Fibroblast of lung (primary cell): ENCODE measurements around the gene REC114. TPM values are rescaled to one million over a fixed set of nuclear protein-coding genes. Genes with fewer than 3 reads are reported as not detected.
A peak's percentile ranks its signal among the peaks of the same experiment; 100 is the strongest.

Experiments
- DNase-seq, 2 donors: peaks; one replicate each; pipeline versions ENCODE4 v3.0.0 to v3.0.0-alpha.2; 2010; ENCODE audit warnings: low read depth in 2 of 2
- H2AFZ ChIP-seq: 2 replicates; pipeline ENCODE4 v1.5.1; 2012; ENCODE audit warnings: low read length, control low read depth, inconsistent platforms
- H3K27ac ChIP-seq: 2 replicates; pipeline ENCODE4 v1.5.1; 2011; ENCODE audit warnings: low read length, control low read depth; ENCODE audit not compliant: insufficient read depth
- H3K27me3 ChIP-seq: 2 replicates; pipeline ENCODE4 v1.5.1; 2011; ENCODE audit warnings: mild to moderate bottlenecking, low read length; ENCODE audit not compliant: control insufficient read depth, insufficient read depth
- H3K36me3 ChIP-seq: 2 replicates; pipeline ENCODE4 v1.5.1; 2011; ENCODE audit warnings: low read length; ENCODE audit not compliant: control insufficient read depth, insufficient read depth
- H3K4me1 ChIP-seq: 2 replicates; pipeline ENCODE4 v1.5.1; 2011; ENCODE audit warnings: low read length; ENCODE audit not compliant: control insufficient read depth, insufficient read depth; ENCODE audit errors: extremely low read depth
- H3K4me2 ChIP-seq: 2 replicates; pipeline ENCODE4 v1.5.1; 2011; ENCODE audit warnings: low read length, control low read depth; ENCODE audit not compliant: insufficient read depth; ENCODE audit errors: extremely low read depth
- H3K4me3 ChIP-seq, 4 experiments: fragments of 200-600 bp in 1 of 4; sonication (generic) in 1 of 4; replicated peaks in 1 of 4; 2 replicates each; pipeline ENCODE4 v1.5.1; 2011 to 2016; ENCODE audit warnings: low read length in 4 of 4, low read depth in 3 of 4, mild to moderate bottlenecking in 3 of 4, control low read depth in 2 of 4, inconsistent platforms in 1 of 4, mixed read lengths in 1 of 4; ENCODE audit not compliant: insufficient read depth in 1 of 4; ENCODE audit errors: control extremely low read depth in 1 of 4
- H3K79me2 ChIP-seq: 2 replicates; pipeline ENCODE4 v1.5.1; 2012; ENCODE audit warnings: mild to moderate bottlenecking, low read length, inconsistent platforms; ENCODE audit not compliant: control insufficient read depth, insufficient read depth
- H3K9ac ChIP-seq: 2 replicates; pipeline ENCODE4 v1.5.1; 2011; ENCODE audit warnings: mild to moderate bottlenecking, low read length, control low read depth; ENCODE audit not compliant: insufficient read depth
- H3K9me3 ChIP-seq: 2 replicates; pipeline ENCODE4 v1.5.1; 2012; ENCODE audit warnings: low read depth, low read length; ENCODE audit not compliant: control insufficient read depth, insufficient read depth
- H4K20me1 ChIP-seq: 2 replicates; pipeline ENCODE4 v1.5.1; 2011; ENCODE audit warnings: low read length; ENCODE audit not compliant: control insufficient read depth, insufficient read depth; ENCODE audit errors: extremely low read depth
- EZH2 ChIP-seq: IDR thresholded peaks from 2 replicates; pipeline ENCODE4 v1.5.1; 2012; ENCODE audit warnings: low read length, control low read depth, mild to moderate bottlenecking; ENCODE audit errors: missing control alignments
- polyA plus RNA-seq, 2 donors: library from polyadenylated mRNA; depleted of rRNA in 1 of 2; stranded (reverse) in 1 of 2; unstranded in 1 of 2; fragments of >200 nt; gene quantifications; 2 replicates each; pipeline ENCODE4 v1.2.1, GENCODE V29; 2011 to 2012; ENCODE audit warnings: missing spikeins in 1 of 2
- total RNA-seq: library from RNA; depleted of rRNA; stranded (reverse); fragments of >200 nt; gene quantifications from 2 replicates; pipeline ENCODE4 v1.2.1, GENCODE V29; 2014
- TF ChIP-seq, protein P1 (sequence below), 2 donors: IDR thresholded peaks in 1 of 2; conservative IDR thresholded peaks in 1 of 2; 1 replicate in 1 of 2; 2 replicates in 1 of 2; pipeline ENCODE4 v1.5.1; 2011 to 2012; ENCODE audit warnings: low read length in 2 of 2, control low read depth in 1 of 2, inconsistent platforms in 1 of 2, low read depth in 1 of 2, mild to moderate bottlenecking in 1 of 2

The REC114 gene
- total and polyA plus RNA-seq, 2 donors (not counting 1 experiment from before 2014, with no cell fraction given) = not detected

DNA sequence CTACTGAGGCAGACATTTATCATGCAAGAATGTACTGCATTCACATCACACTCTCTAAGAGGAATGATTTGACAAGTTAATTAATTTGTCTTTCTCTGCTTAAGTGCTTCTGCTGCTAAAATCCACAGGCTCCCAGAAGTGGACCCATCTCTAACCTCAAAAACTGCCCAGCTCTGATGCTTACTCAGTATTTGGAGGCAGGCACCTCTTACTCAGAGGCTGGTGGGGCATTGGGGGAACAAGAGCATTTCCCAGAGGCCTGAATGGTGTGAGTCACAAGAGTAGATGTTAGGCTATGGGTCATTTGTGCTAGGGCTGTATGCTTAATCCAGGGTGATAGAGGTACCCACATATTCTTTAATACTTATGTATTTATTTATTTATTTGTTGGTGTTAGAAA, 39.8 kb upstream of the REC114 start:
- no peak overlapping the region for H3K27ac ChIP-seq
- no peak for TF ChIP-seq EZH2
- TF ChIP-seq, protein P1, sequence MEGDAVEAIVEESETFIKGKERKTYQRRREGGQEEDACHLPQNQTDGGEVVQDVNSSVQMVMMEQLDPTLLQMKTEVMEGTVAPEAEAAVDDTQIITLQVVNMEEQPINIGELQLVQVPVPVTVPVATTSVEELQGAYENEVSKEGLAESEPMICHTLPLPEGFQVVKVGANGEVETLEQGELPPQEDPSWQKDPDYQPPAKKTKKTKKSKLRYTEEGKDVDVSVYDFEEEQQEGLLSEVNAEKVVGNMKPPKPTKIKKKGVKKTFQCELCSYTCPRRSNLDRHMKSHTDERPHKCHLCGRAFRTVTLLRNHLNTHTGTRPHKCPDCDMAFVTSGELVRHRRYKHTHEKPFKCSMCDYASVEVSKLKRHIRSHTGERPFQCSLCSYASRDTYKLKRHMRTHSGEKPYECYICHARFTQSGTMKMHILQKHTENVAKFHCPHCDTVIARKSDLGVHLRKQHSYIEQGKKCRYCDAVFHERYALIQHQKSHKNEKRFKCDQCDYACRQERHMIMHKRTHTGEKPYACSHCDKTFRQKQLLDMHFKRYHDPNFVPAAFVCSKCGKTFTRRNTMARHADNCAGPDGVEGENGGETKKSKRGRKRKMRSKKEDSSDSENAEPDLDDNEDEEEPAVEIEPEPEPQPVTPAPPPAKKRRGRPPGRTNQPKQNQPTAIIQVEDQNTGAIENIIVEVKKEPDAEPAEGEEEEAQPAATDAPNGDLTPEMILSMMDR (conservative IDR thresholded peaks at IDR 0.05 in 1 of 2, IDR thresholded peaks at IDR 0.05 in 1 of 2; ENCODE audit: low read depth in 1 of 2, low read length in 2 of 2) = no peak
- no peaks in the 10 kb centered on the region for H3K4me1 ChIP-seq
- no peaks in the 10 kb centered on the region for H3K79me2 ChIP-seq
- H2AFZ ChIP-seq = no peak overlapping the region
- H4K20me1 ChIP-seq = no peaks in the 10 kb centered on the region
- H3K9me3 ChIP-seq = no peaks in the 10 kb centered on the region
- no peaks in the 10 kb centered on the region for H3K27me3 ChIP-seq
- no peak overlapping the region for H3K9ac ChIP-seq
- peak in 1 of 2 donors; percentile 50 for DNase-seq
- H3K4me2 ChIP-seq = no peak overlapping the region
- no peaks in the 10 kb centered on the region for H3K36me3 ChIP-seq
- H3K4me3 ChIP-seq = no peak overlapping the region

DNA sequence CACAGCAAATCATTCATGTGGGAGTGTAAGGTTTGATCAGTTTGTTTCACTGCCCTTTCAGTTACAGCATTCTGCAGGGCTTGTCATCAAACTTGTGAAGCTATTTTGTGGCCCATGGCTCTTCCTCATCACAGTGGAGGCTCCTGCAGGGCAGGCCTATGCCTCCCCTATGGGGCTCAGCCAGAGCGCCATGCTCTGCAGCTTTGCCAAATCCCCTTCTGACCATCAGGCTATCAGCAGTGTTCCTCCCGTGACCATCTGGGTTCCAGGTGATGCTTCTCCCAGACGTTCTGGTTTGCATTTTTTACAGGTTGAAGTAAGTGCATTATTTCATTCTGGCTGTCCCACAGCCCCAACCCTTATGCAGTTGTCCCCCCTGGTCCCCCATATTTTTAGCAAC, 28.1 kb upstream of the REC114 start:
- no peaks in the 10 kb centered on the region for H3K9me3 ChIP-seq
- H3K4me1 ChIP-seq = no peaks in the 10 kb centered on the region
- TF ChIP-seq, protein P1 (conservative IDR thresholded peaks at IDR 0.05 in 1 of 2, IDR thresholded peaks at IDR 0.05 in 1 of 2; ENCODE audit: low read depth in 1 of 2, low read length in 2 of 2) = no peak
- TF ChIP-seq EZH2 = no peak
- no peaks in the 10 kb centered on the region for H3K36me3 ChIP-seq
- H3K79me2 ChIP-seq = no peaks in the 10 kb centered on the region
- no peak overlapping the region for H3K27ac ChIP-seq
- H3K4me3 ChIP-seq = no peak overlapping the region
- H4K20me1 ChIP-seq = peaks cover 2% of the 10 kb centered on the region
- H3K4me2 ChIP-seq = no peak overlapping the region
- no peaks in the 10 kb centered on the region for H3K27me3 ChIP-seq
- H2AFZ ChIP-seq = no peak overlapping the region
- no peak overlapping the region for H3K9ac ChIP-seq
- DNase-seq = no peak

DNA sequence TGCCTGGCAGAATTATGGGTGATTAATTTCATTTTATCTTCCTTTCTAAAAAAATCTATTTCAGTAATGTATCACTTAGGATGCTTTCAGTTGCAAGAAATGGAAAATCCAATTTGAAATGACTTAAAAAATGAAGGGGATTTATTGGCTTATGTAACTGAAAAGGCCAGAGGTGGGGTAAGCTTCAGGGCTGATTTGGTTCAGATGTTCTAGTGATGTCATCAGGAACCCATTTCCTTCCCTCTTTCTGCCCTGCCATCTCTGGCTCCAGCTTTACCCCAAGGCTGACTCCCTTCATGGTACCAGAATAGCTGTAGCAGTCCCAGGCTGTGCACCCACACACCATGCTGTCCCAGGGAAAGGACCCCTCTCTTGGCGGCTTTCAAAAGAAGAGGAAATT, 18.5 kb upstream of the REC114 start:
- H3K9me3 ChIP-seq = no peaks in the 10 kb centered on the region
- H3K27ac ChIP-seq = no peak overlapping the region
- H3K9ac ChIP-seq = no peak overlapping the region

More for the DNA sequence above, 18.5 kb upstream of the REC114 start:
- no peak for TF ChIP-seq EZH2
- TF ChIP-seq, protein P1 (conservative IDR thresholded peaks at IDR 0.05 in 1 of 2, IDR thresholded peaks at IDR 0.05 in 1 of 2; ENCODE audit: low read depth in 1 of 2, low read length in 2 of 2) = no peak
- Histone ChIP-seq H3K4me2 (no peak overlapping the region), H3K4me1 (no peaks in the 10 kb centered on the region), H3K79me2 (no peaks in the 10 kb centered on the region), H4K20me1 (no peaks in the 10 kb centered on the region), H3K27me3 (no peaks in the 10 kb centered on the region), H3K36me3 (no peaks in the 10 kb centered on the region), H2AFZ (no peak overlapping the region), H3K4me3 (no peak overlapping the region)
- DNase-seq = no peak
